Ovary (tissue), 3 donors: ENCODE results near the gene AKAP14.

Experiments
- CTCF ChIP-seq, 3 donors: fragments of 450-650 bp in 2 of 3; fragments of 200-600 bp in 1 of 3; IDR thresholded peaks; one replicate each; pipeline versions ENCODE4 v1.5.1 to v1.8.0; 2016 to 2022; ENCODE audit warnings: antibody characterized with exemption in 3 of 3, mild to moderate bottlenecking in 1 of 3
- POLR2A ChIP-seq: fragments of 450-650 bp; IDR thresholded peaks from one replicate; pipeline ENCODE4 v1.6.1; 2017; ENCODE audit warnings: antibody characterized with exemption, mild to moderate bottlenecking, moderate library complexity
- donor health status: DM: no; HTN: no; CAD: no.

DNA sequence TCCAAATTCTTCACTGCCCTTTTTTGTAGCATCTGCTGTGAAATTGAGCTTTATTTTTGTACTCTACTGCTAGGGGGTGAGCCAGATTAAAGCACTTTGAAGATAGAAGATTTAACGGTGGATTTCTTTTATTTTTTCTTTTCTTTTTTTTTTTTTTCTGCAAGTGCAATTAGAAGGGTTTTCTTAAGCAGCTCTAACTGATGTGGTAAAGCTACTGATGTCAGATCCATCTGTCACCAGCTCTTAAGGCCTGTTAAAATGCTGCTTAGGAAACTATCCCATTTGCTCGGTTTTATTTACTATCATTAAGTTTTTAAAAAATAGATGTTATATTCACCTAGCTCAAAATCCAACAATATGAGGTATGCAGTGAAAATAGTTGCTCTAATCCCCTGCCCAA, 17.0 kb upstream of the AKAP14 start:
- no peak for TF ChIP-seq POLR2A
- no peak for TF ChIP-seq CTCF (IDR thresholded peaks at IDR 0.05)
